GM12873 (cell line): ENCODE data around the gene TTC28.

Experiments used
- CTCF ChIP-seq: IDR thresholded peaks from 2 replicates; pipeline ENCODE4 v1.5.1; 2012; ENCODE audit warnings: low read depth, mild to moderate bottlenecking, moderate library complexity, low read length, control low read depth; ENCODE audit not compliant: insufficient read depth; ENCODE audit errors: missing control alignments

Gene TTC28

GRCh38 chr22:27987557-27987956 is 692.1 kb downstream of the TTC28 start:
- no peak for TF ChIP-seq CTCF

DNA sequence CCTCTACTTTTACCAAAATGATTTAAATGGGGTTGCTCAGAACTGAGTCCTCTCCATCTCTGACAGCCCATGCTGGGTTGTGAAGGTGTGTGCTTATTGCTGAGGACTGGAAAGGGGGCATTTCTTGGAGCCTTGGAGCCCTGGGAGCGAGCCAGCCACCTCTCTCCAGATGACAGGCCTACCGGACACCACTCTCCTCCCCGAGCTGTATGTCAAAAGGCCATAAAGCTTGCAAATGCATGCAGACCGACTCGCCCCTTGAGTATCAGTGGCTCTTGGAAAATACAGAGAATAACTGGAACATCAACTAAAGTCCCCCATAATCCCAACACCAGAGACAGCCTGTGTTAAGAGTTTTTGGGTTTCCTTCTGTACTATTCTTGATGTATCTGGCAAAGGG is 692.7 kb downstream of the TTC28 start:
- no peak for TF ChIP-seq CTCF

DNA sequence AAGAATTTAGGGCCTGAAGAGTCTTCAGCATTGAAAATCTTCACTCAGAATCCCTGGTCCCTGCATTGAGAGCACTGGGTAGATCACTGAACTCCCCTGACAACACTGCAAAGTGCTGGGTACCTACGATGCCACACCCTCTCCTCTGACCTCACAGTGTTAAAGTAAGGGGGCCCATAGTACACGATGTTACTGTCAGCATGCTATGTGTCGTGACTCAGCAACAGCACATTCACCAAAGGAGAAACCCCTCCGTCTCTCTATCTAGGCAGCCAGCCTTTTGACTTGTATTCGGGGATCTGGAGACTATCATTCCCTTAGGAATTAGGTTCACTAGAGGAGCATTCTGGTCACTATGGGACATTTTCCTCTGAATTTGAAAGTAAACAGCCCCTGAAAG is 693.2 kb downstream of the TTC28 start:
- no peak for TF ChIP-seq CTCF

- TF ChIP-seq CTCF: no peak
Measured at GRCh38 chr22:27985323-27986275, 694.0 kb downstream of the TTC28 start.

DNA sequence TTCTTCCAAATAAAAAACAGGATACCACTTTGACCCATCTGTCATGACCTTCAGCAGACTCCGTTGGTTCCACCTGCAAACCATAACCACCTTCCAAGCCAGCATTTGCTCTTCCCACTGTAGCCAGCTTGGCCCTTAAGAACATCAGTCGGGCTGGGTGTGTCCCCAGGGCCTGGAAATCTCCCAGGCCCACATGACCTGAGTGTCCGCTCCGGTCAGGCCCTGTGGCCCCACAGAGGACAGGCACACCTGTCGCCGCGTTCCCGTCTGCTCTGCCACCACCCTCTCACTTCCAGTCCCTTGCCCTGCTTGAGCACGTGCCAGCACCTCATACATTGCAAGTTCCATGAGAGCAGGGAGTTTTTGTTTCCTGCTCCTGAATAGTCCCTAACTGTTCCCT is 694.9 kb downstream of the TTC28 start:
- no peak for TF ChIP-seq CTCF

DNA sequence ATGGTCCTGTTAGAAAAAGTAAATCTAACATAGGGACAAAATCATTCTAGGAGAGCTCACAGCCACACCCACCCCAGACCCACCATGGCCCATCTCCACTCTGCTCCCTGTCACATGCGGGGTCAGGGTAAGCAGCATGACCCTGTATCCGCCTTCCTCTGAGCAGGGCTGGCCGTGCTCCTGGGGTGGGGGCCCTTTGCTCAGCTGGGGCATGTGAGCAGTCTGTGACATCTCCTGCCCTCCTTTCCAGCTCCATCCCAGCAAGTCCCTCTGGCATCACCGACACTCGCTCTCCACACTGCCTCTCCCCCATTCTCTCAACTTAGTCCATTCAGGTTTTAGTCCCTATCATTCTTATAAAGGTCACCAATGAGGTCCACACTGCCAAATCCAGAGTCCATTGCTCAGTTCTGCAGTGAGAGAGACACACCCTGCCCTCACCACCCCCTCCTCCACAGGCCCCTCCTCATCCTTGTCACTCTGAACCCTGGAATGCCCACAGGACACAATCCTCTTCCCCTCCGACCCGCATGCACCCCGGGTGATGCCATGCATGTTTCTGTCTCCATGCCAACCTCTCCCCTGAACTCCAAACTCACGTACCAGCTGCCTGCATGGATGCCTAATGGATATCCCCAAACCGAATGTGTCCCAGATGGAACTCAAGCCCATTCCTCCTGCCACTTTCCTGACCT is 695.5 kb downstream of the TTC28 start:
- no peak for TF ChIP-seq CTCF

GRCh38 chr22:27983361-27983791 is 696.3 kb downstream of the TTC28 start:
- TF ChIP-seq CTCF: no peak
